ENCODE data around the gene ZFYVE28. TPM values are rescaled to one million over a fixed set of nuclear protein-coding genes. Genes with fewer than 3 reads are reported as not detected.

Gene ZFYVE28
- polyA plus RNA-seq, 1 of the 3 experiments (the other 2 are of a cell fraction): 3.2 TPM

DNA sequence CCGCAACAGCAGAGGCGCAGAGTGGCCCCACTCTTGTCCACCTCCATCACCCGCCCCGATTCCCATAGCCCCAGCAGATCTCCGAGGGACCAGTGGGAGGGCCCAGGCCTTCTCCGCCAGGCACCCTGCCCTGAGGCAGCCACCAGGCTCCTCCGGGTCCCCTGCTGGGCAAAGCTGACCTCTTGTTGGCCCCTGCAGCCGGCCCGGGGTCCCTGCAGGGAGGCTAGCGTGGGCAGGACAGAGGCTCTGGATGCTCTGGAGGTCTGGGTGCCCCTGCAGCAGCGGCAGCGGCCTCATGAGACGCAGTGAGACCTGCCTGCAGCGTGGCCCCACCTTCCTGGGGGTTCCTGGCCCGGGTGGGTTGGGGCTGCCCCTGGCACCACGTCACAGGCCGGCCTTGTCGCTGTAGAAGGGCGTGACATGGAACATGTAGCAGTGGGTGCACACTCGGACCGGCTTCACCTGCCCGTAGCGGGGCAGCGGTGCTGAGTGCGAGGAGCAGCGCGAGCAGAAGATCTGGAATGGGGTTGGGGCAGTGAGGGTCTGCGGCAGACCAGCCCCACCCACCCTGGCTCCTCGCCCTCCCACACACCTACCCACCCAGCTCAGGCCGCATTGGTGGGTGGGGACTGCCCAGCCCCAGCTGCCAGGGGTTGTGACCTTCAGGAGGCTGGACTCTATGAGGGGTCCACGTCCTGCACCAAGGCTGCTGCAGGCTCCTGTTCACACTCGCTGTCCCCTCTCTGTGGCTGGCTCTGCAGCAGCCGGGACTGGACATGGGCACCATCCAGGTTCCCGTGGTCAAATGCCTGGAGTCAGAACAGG is 147.9 kb downstream of the ZFYVE28 start:
- Histone ChIP-seq H3K27me3 (ENCODE audit: insufficient read depth) (no peaks in the 10 kb centered on the region), H4K20me1 (ENCODE audit: insufficient read depth) (no peaks in the 10 kb centered on the region), H3K27ac (ENCODE audit: low read depth in 2 of 2, low read length in 1 of 2) (no peak overlapping the region), H3K9me2 (no peaks in the 10 kb centered on the region), H3K4me2 (no peak overlapping the region), H3K9me3 (no peaks in the 10 kb centered on the region), H3F3A (replicated peaks; ENCODE audit: insufficient read depth) (no peaks in the 10 kb centered on the region), H3K4me3 (ENCODE audit: low read depth in 2 of 2, low read length in 1 of 2) (no peak overlapping the region), H2AFZ (ENCODE audit: low read depth) (no peak overlapping the region), H3K4me1 (ENCODE audit: control insufficient read depth in 1 of 2, insufficient read depth in 2 of 2, low read depth in 1 of 2, low read length in 1 of 2) (peaks cover 0 to 54% of the 10 kb centered on the region in 2 experiments; a peak in 1 of 4 replicates), H3K9ac (no peak overlapping the region), H3K79me2 (ENCODE audit: insufficient read depth) (no peaks in the 10 kb centered on the region), H3K36me3 (replicated peaks in 1 of 2; ENCODE audit: control insufficient read depth in 1 of 2, insufficient read depth in 2 of 2, low read length in 1 of 2) (no peaks in the 10 kb centered on the region)
- ChIA-PET CTCF (no interaction called here), POLR2A (no interaction called here)
- WGBS (ENCODE audit: low lambda C conversion rate): 92% methylated on average over 17 of the region's 34 CpGs
- DNase-seq: peak; percentile 38
- TF ChIP-seq SIN3A (IDR thresholded peaks at IDR 0.05; ENCODE audit: borderline replicate concordance, low read depth, low read length): no peak

DNA sequence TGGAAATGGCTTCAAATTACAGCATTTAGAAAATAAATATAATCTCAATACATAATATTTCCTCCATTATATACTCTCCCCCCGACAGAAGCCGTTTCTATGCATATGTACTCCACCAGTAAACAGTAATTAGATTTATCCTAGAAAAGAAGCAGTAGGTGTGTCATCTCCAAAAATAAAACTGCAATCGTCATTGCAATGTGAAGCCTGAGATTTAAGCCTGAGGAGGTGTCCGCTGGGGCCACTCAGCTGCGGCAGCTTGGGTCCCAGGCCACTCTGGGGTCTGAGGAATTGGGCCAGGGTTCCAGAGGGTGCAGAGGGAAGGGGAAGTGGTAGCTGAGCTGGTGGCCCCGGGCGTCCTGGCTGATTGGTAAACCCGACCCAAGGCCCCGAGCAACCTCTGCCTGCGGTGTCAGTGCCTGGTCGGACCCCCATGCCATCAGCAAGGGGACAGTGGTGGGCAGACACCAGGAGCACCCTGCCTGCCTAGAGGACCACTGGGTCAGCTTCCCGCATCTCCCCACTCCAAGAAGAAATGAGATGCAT is 148.8 kb downstream of the ZFYVE28 start:
- Histone ChIP-seq H2AFZ (ENCODE audit: low read depth) (no peak overlapping the region), H3K4me3 (ENCODE audit: low read depth in 2 of 2, low read length in 1 of 2) (no peak overlapping the region), H3K9me3 (no peaks in the 10 kb centered on the region), H4K20me1 (ENCODE audit: insufficient read depth) (no peaks in the 10 kb centered on the region), H3K79me2 (ENCODE audit: insufficient read depth) (no peaks in the 10 kb centered on the region), H3K27me3 (ENCODE audit: insufficient read depth) (no peaks in the 10 kb centered on the region), H3K9me2 (no peaks in the 10 kb centered on the region), H3K4me2 (no peak overlapping the region), H3K27ac (ENCODE audit: low read depth in 2 of 2, low read length in 1 of 2) (no peak overlapping the region), H3K9ac (no peak overlapping the region), H3F3A (replicated peaks; ENCODE audit: insufficient read depth) (no peaks in the 10 kb centered on the region), H3K4me1 (ENCODE audit: control insufficient read depth in 1 of 2, insufficient read depth in 2 of 2, low read depth in 1 of 2, low read length in 1 of 2) (peaks cover 0 to 50% of the 10 kb centered on the region in 2 experiments; a peak in 1 of 4 replicates), H3K36me3 (replicated peaks in 1 of 2; ENCODE audit: control insufficient read depth in 1 of 2, insufficient read depth in 2 of 2, low read length in 1 of 2) (no peaks in the 10 kb centered on the region)
- no peak for TF ChIP-seq RXRA (IDR thresholded peaks at IDR 0.05; ENCODE audit: borderline replicate concordance, low read depth)
- ChIA-PET CTCF (no interaction called here), POLR2A (no interaction called here)
- WGBS (ENCODE audit: low lambda C conversion rate): 75% methylated on average over 8 of the region's 12 CpGs
- DNase-seq: no peak

DNA sequence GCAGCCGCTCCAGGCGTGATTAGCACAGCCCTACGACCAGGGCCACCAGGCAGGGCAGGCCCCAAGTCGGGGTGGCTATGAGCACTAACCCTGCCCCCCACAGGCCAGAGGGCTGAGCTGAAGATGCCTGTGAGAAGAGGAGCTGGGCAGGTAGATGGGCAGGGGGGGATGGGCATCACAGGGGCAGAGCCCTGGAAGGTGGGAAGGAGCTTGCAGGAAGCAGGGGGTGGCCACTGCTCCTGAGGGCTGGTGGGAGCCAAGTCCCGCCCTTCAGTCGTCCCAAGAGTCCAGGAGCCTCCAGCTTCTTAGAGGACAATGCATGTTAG is 149.3 kb downstream of the ZFYVE28 start:
- no peak overlapping the region for H2AFZ ChIP-seq (ENCODE audit: low read depth)
- no peaks in the 10 kb centered on the region for H3K9me2 ChIP-seq
- no peaks in the 10 kb centered on the region for H3K9me3 ChIP-seq
- no peaks in the 10 kb centered on the region for H3K27me3 ChIP-seq (ENCODE audit: insufficient read depth)
- H3K9ac ChIP-seq: no peak overlapping the region
- peaks cover 0 to 49% of the 10 kb centered on the region in 2 experiments; a peak in 1 of 4 replicates for H3K4me1 ChIP-seq (ENCODE audit: control insufficient read depth in 1 of 2, insufficient read depth in 2 of 2, low read depth in 1 of 2, low read length in 1 of 2)
- H3K79me2 ChIP-seq (ENCODE audit: insufficient read depth): no peaks in the 10 kb centered on the region
- H4K20me1 ChIP-seq (ENCODE audit: insufficient read depth): no peaks in the 10 kb centered on the region
- H3K36me3 ChIP-seq (replicated peaks in 1 of 2; ENCODE audit: control insufficient read depth in 1 of 2, insufficient read depth in 2 of 2, low read length in 1 of 2): no peaks in the 10 kb centered on the region
- H3K27ac ChIP-seq (ENCODE audit: low read depth in 2 of 2, low read length in 1 of 2): no peak overlapping the region
- H3F3A ChIP-seq (replicated peaks; ENCODE audit: insufficient read depth): no peaks in the 10 kb centered on the region
- WGBS (ENCODE audit: low lambda C conversion rate): 83% methylated on average over 2 of the region's 6 CpGs
- H3K4me2 ChIP-seq: no peak overlapping the region
- POLR2A ChIA-PET: no interaction called here
- no peak overlapping the region for H3K4me3 ChIP-seq (ENCODE audit: low read depth in 2 of 2, low read length in 1 of 2)
- DNase-seq: peak; percentile 42
- CTCF ChIA-PET: no interaction called here
- TF ChIP-seq CHD2 (IDR thresholded peaks at IDR 0.05; ENCODE audit: low read length, partially characterized antibody): no peak
- no peak for TF ChIP-seq GABPA (IDR thresholded peaks at IDR 0.05; ENCODE audit: low read depth)
- TF ChIP-seq GATA2 (CRISPR knock-in tag; IDR thresholded peaks at IDR 0.05): no peak
- TF ChIP-seq, protein P1, sequence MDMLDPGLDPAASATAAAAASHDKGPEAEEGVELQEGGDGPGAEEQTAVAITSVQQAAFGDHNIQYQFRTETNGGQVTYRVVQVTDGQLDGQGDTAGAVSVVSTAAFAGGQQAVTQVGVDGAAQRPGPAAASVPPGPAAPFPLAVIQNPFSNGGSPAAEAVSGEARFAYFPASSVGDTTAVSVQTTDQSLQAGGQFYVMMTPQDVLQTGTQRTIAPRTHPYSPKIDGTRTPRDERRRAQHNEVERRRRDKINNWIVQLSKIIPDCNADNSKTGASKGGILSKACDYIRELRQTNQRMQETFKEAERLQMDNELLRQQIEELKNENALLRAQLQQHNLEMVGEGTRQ (IDR thresholded peaks at IDR 0.05; ENCODE audit: borderline replicate concordance, low read depth, low read length): no peak
- TF ChIP-seq RAD21 (IDR thresholded peaks at IDR 0.05; ENCODE audit: low read length): no peak
- TF ChIP-seq NRF1 (IDR thresholded peaks at IDR 0.05; ENCODE audit: low read depth, low read length): no peak
- TF ChIP-seq SIN3A (IDR thresholded peaks at IDR 0.05; ENCODE audit: borderline replicate concordance, low read depth, low read length): no peak
- no peak for TF ChIP-seq MXI1 (IDR thresholded peaks at IDR 0.05; ENCODE audit: low read depth, low read length)
- TF ChIP-seq TAF1 (IDR thresholded peaks at IDR 0.05; ENCODE audit: borderline replicate concordance, low read depth, low read length): no peak
- TF ChIP-seq, protein P2, sequence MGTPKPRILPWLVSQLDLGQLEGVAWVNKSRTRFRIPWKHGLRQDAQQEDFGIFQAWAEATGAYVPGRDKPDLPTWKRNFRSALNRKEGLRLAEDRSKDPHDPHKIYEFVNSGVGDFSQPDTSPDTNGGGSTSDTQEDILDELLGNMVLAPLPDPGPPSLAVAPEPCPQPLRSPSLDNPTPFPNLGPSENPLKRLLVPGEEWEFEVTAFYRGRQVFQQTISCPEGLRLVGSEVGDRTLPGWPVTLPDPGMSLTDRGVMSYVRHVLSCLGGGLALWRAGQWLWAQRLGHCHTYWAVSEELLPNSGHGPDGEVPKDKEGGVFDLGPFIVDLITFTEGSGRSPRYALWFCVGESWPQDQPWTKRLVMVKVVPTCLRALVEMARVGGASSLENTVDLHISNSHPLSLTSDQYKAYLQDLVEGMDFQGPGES (IDR thresholded peaks at IDR 0.05; ENCODE audit: low read depth, low read length): no peak
- TF ChIP-seq, protein P3, sequence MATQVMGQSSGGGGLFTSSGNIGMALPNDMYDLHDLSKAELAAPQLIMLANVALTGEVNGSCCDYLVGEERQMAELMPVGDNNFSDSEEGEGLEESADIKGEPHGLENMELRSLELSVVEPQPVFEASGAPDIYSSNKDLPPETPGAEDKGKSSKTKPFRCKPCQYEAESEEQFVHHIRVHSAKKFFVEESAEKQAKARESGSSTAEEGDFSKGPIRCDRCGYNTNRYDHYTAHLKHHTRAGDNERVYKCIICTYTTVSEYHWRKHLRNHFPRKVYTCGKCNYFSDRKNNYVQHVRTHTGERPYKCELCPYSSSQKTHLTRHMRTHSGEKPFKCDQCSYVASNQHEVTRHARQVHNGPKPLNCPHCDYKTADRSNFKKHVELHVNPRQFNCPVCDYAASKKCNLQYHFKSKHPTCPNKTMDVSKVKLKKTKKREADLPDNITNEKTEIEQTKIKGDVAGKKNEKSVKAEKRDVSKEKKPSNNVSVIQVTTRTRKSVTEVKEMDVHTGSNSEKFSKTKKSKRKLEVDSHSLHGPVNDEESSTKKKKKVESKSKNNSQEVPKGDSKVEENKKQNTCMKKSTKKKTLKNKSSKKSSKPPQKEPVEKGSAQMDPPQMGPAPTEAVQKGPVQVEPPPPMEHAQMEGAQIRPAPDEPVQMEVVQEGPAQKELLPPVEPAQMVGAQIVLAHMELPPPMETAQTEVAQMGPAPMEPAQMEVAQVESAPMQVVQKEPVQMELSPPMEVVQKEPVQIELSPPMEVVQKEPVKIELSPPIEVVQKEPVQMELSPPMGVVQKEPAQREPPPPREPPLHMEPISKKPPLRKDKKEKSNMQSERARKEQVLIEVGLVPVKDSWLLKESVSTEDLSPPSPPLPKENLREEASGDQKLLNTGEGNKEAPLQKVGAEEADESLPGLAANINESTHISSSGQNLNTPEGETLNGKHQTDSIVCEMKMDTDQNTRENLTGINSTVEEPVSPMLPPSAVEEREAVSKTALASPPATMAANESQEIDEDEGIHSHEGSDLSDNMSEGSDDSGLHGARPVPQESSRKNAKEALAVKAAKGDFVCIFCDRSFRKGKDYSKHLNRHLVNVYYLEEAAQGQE (IDR thresholded peaks at IDR 0.05; ENCODE audit: low read depth, low read length): no peak
- TF ChIP-seq, protein P4, sequence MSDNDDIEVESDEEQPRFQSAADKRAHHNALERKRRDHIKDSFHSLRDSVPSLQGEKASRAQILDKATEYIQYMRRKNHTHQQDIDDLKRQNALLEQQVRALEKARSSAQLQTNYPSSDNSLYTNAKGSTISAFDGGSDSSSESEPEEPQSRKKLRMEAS (IDR thresholded peaks at IDR 0.05; ENCODE audit: low read depth): no peak
- no peak for TF ChIP-seq SMC3 (IDR thresholded peaks at IDR 0.05; ENCODE audit: low read depth, low read length)

Data from SK-N-SH (cell line).